ENCODE data around the gene ALKBH4.

DNA sequence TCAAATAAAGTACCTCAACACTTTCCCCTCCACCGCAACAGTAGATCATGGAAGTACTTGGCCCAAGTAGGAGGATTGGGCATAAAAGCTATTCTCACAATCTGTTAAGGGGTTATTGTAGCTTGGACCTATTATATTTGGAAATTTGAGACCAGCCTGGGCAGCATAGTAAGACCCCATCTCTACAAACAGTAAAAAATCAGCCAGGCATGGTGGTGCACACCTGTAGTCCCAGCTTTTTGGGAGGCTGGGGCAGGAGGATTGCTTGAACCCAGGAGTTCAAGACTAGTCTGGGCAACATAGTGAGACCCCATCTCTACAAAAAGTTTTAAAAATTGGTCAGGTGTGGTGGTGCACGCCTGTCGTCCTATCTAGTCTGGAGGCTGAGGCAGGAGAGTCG lies 55.3 kb downstream of the ALKBH4 start:
- TF ChIP-seq, protein P1, sequence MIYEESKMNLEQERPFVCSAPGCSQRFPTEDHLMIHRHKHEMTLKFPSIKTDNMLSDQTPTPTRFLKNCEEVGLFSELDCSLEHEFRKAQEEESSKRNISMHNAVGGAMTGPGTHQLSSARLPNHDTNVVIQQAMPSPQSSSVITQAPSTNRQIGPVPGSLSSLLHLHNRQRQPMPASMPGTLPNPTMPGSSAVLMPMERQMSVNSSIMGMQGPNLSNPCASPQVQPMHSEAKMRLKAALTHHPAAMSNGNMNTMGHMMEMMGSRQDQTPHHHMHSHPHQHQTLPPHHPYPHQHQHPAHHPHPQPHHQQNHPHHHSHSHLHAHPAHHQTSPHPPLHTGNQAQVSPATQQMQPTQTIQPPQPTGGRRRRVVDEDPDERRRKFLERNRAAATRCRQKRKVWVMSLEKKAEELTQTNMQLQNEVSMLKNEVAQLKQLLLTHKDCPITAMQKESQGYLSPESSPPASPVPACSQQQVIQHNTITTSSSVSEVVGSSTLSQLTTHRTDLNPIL (CRISPR knock-in tag; IDR thresholded peaks at IDR 0.05; ENCODE audit: low read depth), result no peak
- TF ChIP-seq, protein P2, sequence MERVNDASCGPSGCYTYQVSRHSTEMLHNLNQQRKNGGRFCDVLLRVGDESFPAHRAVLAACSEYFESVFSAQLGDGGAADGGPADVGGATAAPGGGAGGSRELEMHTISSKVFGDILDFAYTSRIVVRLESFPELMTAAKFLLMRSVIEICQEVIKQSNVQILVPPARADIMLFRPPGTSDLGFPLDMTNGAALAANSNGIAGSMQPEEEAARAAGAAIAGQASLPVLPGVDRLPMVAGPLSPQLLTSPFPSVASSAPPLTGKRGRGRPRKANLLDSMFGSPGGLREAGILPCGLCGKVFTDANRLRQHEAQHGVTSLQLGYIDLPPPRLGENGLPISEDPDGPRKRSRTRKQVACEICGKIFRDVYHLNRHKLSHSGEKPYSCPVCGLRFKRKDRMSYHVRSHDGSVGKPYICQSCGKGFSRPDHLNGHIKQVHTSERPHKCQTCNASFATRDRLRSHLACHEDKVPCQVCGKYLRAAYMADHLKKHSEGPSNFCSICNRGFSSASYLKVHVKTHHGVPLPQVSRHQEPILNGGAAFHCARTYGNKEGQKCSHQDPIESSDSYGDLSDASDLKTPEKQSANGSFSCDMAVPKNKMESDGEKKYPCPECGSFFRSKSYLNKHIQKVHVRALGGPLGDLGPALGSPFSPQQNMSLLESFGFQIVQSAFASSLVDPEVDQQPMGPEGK (CRISPR knock-in tag; IDR thresholded peaks at IDR 0.05; ENCODE audit: borderline replicate concordance), result no peak
- TF ChIP-seq, protein P3, sequence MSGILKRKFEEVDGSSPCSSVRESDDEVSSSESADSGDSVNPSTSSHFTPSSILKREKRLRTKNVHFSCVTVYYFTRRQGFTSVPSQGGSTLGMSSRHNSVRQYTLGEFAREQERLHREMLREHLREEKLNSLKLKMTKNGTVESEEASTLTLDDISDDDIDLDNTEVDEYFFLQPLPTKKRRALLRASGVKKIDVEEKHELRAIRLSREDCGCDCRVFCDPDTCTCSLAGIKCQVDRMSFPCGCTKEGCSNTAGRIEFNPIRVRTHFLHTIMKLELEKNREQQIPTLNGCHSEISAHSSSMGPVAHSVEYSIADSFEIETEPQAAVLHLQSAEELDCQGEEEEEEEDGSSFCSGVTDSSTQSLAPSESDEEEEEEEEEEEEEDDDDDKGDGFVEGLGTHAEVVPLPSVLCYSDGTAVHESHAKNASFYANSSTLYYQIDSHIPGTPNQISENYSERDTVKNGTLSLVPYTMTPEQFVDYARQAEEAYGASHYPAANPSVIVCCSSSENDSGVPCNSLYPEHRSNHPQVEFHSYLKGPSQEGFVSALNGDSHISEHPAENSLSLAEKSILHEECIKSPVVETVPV (CRISPR knock-in tag; IDR thresholded peaks at IDR 0.05), result no peak

Data from SK-N-SH treated with all-trans-retinoic acid at 6 μM for 48 hours (cell line).